ENCODE results near the gene SPON2. TPM values are rescaled to one million over a fixed set of nuclear protein-coding genes. Genes with fewer than 3 reads are reported as not detected.
"Not testable (repeated sequence)": the region's sequence is repeated elsewhere in the genome, so short reads cannot be mapped to it uniquely, and the experiment has no call there.

SPON2 gene
- total and polyA plus RNA-seq, 9 donors, result 40.9 to 87.8 (median 58.5) TPM

GRCh38 chr4:1151541-1151940 is 20.8 kb downstream of the SPON2 start:
- Histone ChIP-seq H3K27me3 (ENCODE audit: control insufficient read depth, insufficient read depth, low read length) (peaks cover 8% of the 10 kb centered on the region), H3K4me3 (ENCODE audit: low read length) (no peak overlapping the region), H3K4me1 (ENCODE audit: control insufficient read depth, insufficient read depth, low read length) (peaks cover 2% of the 10 kb centered on the region), H3K9me3 (replicated peaks; ENCODE audit: control insufficient read depth, low read depth, low read length) (peaks cover 4% of the 10 kb centered on the region), H3K27ac (ENCODE audit: low read length) (no peak overlapping the region), H3K36me3 (ENCODE audit: control insufficient read depth, insufficient read depth, low read length) (no peaks in the 10 kb centered on the region)
- no peak for DNase-seq
- WGBS (ENCODE audit: insufficient coverage), result 77% methylated on average over 6 of the region's 6 CpGs

GRCh38 chr4:1150875-1151274 is 21.5 kb downstream of the SPON2 start:
- H3K4me3 ChIP-seq (ENCODE audit: low read length), result no peak overlapping the region
- peaks cover 2% of the 10 kb centered on the region for H3K4me1 ChIP-seq (ENCODE audit: control insufficient read depth, insufficient read depth, low read length)
- H3K9me3 ChIP-seq (replicated peaks; ENCODE audit: control insufficient read depth, low read depth, low read length), result peaks cover 4% of the 10 kb centered on the region
- H3K27me3 ChIP-seq (ENCODE audit: control insufficient read depth, insufficient read depth, low read length), result peaks cover 5% of the 10 kb centered on the region
- no peak for DNase-seq
- WGBS (ENCODE audit: insufficient coverage), result 69% methylated on average over 3 of the region's 3 CpGs
- no peak overlapping the region for H3K27ac ChIP-seq (ENCODE audit: low read length)
- H3K36me3 ChIP-seq (ENCODE audit: control insufficient read depth, insufficient read depth, low read length), result no peaks in the 10 kb centered on the region

GRCh38 chr4:1139860-1140259 is 32.5 kb downstream of the SPON2 start:
- no peak for DNase-seq
- no peaks in the 10 kb centered on the region for H3K36me3 ChIP-seq (ENCODE audit: control insufficient read depth, insufficient read depth, low read length)
- no peak overlapping the region for H3K4me3 ChIP-seq (ENCODE audit: low read length)
- H3K27ac ChIP-seq (ENCODE audit: low read length), result no peak overlapping the region
- no CpG with 5 or more reads among the region's 1 CpG for WGBS (ENCODE audit: insufficient coverage)
- H3K27me3 ChIP-seq (ENCODE audit: control insufficient read depth, insufficient read depth, low read length), result peaks cover 8% of the 10 kb centered on the region
- no peaks in the 10 kb centered on the region for H3K4me1 ChIP-seq (ENCODE audit: control insufficient read depth, insufficient read depth, low read length)
- no peaks in the 10 kb centered on the region for H3K9me3 ChIP-seq (replicated peaks; ENCODE audit: control insufficient read depth, low read depth, low read length)

GRCh38 chr4:1137850-1138249 is 34.5 kb downstream of the SPON2 start:
- Histone ChIP-seq H3K4me3 (ENCODE audit: low read length) (no peak overlapping the region), H3K27me3 (ENCODE audit: control insufficient read depth, insufficient read depth, low read length) (peaks cover 8% of the 10 kb centered on the region), H3K27ac (ENCODE audit: low read length) (no peak overlapping the region), H3K36me3 (ENCODE audit: control insufficient read depth, insufficient read depth, low read length) (no peaks in the 10 kb centered on the region), H3K4me1 (ENCODE audit: control insufficient read depth, insufficient read depth, low read length) (no peaks in the 10 kb centered on the region), H3K9me3 (replicated peaks; ENCODE audit: control insufficient read depth, low read depth, low read length) (no peaks in the 10 kb centered on the region)
- no CpG with 5 or more reads among the region's 2 CpGs for WGBS (ENCODE audit: insufficient coverage)
- no peak for DNase-seq

GRCh38 chr4:1137063-1137776 is 35.2 kb downstream of the SPON2 start:
- H3K36me3 ChIP-seq (ENCODE audit: control insufficient read depth, insufficient read depth, low read length), result no peaks in the 10 kb centered on the region
- H3K4me3 ChIP-seq (ENCODE audit: low read length), result no peak overlapping the region
- H3K27ac ChIP-seq (ENCODE audit: low read length), result no peak overlapping the region
- DNase-seq, result no peak
- H3K27me3 ChIP-seq (ENCODE audit: control insufficient read depth, insufficient read depth, low read length), result peaks cover 6% of the 10 kb centered on the region
- no CpG with 5 or more reads among the region's 8 CpGs for WGBS (ENCODE audit: insufficient coverage)
- H3K9me3 ChIP-seq (replicated peaks; ENCODE audit: control insufficient read depth, low read depth, low read length), result no peaks in the 10 kb centered on the region
- no peaks in the 10 kb centered on the region for H3K4me1 ChIP-seq (ENCODE audit: control insufficient read depth, insufficient read depth, low read length)

- DNase-seq, result no peak
- WGBS (ENCODE audit: insufficient coverage), result 33% methylated on average over 1 of the region's 4 CpGs
- Histone ChIP-seq H3K9me3 (replicated peaks; ENCODE audit: control insufficient read depth, low read depth, low read length) (no peaks in the 10 kb centered on the region), H3K4me3 (ENCODE audit: low read length) (no peak overlapping the region), H3K27me3 (ENCODE audit: control insufficient read depth, insufficient read depth, low read length) (peaks cover 6% of the 10 kb centered on the region), H3K4me1 (ENCODE audit: control insufficient read depth, insufficient read depth, low read length) (no peaks in the 10 kb centered on the region), H3K27ac (ENCODE audit: low read length) (no peak overlapping the region), H3K36me3 (ENCODE audit: control insufficient read depth, insufficient read depth, low read length) (no peaks in the 10 kb centered on the region)
These were observed 36.3 kb downstream of the SPON2 start for GRCh38 chr4:1136048-1136447.

- Histone ChIP-seq H3K4me1 (ENCODE audit: control insufficient read depth, insufficient read depth, low read length) (no peaks in the 10 kb centered on the region), H3K4me3 (ENCODE audit: low read length) (no peak overlapping the region), H3K27ac (ENCODE audit: low read length) (no peak overlapping the region), H3K9me3 (replicated peaks; ENCODE audit: control insufficient read depth, low read depth, low read length) (no peaks in the 10 kb centered on the region), H3K36me3 (ENCODE audit: control insufficient read depth, insufficient read depth, low read length) (no peaks in the 10 kb centered on the region), H3K27me3 (ENCODE audit: control insufficient read depth, insufficient read depth, low read length) (peaks cover 2% of the 10 kb centered on the region)
- no peak for DNase-seq
- 63% methylated on average over 6 of the region's 8 CpGs for WGBS (ENCODE audit: insufficient coverage)
These were observed 39.4 kb downstream of the SPON2 start for GRCh38 chr4:1133033-1133432.

GRCh38 chr4:1130316-1131186 is 41.8 kb downstream of the SPON2 start:
- H3K4me3 ChIP-seq (ENCODE audit: low read length), result no peak overlapping the region

GRCh38 chr4:1126506-1126905 is 45.9 kb downstream of the SPON2 start:
- no CpG with 5 or more reads among the region's 1 CpG for WGBS (ENCODE audit: insufficient coverage)
- Histone ChIP-seq H3K4me1 (ENCODE audit: control insufficient read depth, insufficient read depth, low read length) (no peaks in the 10 kb centered on the region), H3K27me3 (ENCODE audit: control insufficient read depth, insufficient read depth, low read length) (no peaks in the 10 kb centered on the region), H3K27ac (ENCODE audit: low read length) (no peak overlapping the region), H3K36me3 (ENCODE audit: control insufficient read depth, insufficient read depth, low read length) (no peaks in the 10 kb centered on the region), H3K4me3 (ENCODE audit: low read length) (no peak overlapping the region), H3K9me3 (replicated peaks; ENCODE audit: control insufficient read depth, low read depth, low read length) (no peaks in the 10 kb centered on the region)
- peak; percentile 25 for DNase-seq

More at GRCh38 chr4:1130316-1131186, 41.8 kb downstream of the SPON2 start:
- peak; percentile 91 for DNase-seq
- no peaks in the 10 kb centered on the region for H3K9me3 ChIP-seq (replicated peaks; ENCODE audit: control insufficient read depth, low read depth, low read length)
- no peak overlapping the region for H3K27ac ChIP-seq (ENCODE audit: low read length)
- no peaks in the 10 kb centered on the region for H3K36me3 ChIP-seq (ENCODE audit: control insufficient read depth, insufficient read depth, low read length)
- WGBS (ENCODE audit: insufficient coverage), result 10% methylated on average over 6 of the region's 13 CpGs
- H3K27me3 ChIP-seq (ENCODE audit: control insufficient read depth, insufficient read depth, low read length), result no peaks in the 10 kb centered on the region
- H3K4me1 ChIP-seq (ENCODE audit: control insufficient read depth, insufficient read depth, low read length), result no peaks in the 10 kb centered on the region

- not testable (repeated sequence) for H3K36me3 ChIP-seq (ENCODE audit: control insufficient read depth, insufficient read depth, low read length); H3K27me3 ChIP-seq (ENCODE audit: control insufficient read depth, insufficient read depth, low read length); DNase-seq; H3K4me3 ChIP-seq (ENCODE audit: low read length); H3K9me3 ChIP-seq (replicated peaks; ENCODE audit: control insufficient read depth, low read depth, low read length); H3K27ac ChIP-seq (ENCODE audit: low read length); H3K4me1 ChIP-seq (ENCODE audit: control insufficient read depth, insufficient read depth, low read length)
- WGBS (ENCODE audit: insufficient coverage), result no CpG with 5 or more reads among the region's 4 CpGs
These were observed 46.9 kb downstream of the SPON2 start for GRCh38 chr4:1125466-1125865.
